ENCODE measurements around the gene TBX6. TPM values are rescaled to one million over a fixed set of nuclear protein-coding genes. Genes with fewer than 3 reads are reported as not detected.

Gene TBX6
- total RNA-seq, 2 donors from 2014 or later, result 0.85 to 1.6 TPM

DNA sequence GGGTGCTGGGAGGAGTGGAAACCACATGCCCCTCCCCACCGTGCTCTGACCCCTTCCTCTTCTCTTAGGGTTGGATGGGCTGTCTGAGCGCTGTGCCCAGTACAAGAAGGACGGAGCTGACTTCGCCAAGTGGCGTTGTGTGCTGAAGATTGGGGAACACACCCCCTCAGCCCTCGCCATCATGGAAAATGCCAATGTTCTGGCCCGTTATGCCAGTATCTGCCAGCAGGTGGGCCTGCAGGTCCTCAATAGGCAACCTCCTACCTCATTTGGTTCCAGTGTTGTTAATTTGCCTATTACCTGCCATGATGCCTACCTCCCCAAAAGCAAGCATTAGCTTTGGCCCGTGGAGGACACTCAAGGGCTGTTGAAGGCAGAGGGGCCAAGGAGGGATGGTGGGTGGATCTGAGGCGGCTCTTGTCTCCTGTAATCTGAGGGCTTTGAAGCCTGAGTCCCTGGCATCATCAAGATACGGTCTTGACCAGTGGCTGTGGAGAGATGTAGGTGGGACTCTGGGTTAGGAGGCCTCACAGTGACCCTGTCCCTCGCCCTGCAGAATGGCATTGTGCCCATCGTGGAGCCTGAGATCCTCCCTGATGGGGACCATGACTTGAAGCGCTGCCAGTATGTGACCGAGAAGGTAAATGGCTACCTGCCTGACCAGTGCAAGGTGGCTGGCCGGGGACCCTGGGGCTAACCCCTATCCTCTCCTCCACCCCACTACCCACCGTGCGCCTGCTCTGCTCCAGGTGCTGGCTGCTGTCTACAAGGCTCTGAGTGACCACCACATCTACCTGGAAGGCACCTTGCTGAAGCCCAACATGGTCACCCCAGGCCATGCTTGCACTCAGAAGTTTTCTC lies 22.7 kb downstream of the TBX6 start:
- TF ChIP-seq, protein P1, sequence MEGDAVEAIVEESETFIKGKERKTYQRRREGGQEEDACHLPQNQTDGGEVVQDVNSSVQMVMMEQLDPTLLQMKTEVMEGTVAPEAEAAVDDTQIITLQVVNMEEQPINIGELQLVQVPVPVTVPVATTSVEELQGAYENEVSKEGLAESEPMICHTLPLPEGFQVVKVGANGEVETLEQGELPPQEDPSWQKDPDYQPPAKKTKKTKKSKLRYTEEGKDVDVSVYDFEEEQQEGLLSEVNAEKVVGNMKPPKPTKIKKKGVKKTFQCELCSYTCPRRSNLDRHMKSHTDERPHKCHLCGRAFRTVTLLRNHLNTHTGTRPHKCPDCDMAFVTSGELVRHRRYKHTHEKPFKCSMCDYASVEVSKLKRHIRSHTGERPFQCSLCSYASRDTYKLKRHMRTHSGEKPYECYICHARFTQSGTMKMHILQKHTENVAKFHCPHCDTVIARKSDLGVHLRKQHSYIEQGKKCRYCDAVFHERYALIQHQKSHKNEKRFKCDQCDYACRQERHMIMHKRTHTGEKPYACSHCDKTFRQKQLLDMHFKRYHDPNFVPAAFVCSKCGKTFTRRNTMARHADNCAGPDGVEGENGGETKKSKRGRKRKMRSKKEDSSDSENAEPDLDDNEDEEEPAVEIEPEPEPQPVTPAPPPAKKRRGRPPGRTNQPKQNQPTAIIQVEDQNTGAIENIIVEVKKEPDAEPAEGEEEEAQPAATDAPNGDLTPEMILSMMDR (IDR thresholded peaks at IDR 0.05), result peak; percentile 32
- no peak for DNase-seq
- Histone ChIP-seq H3K9me3 (no peaks in the 10 kb centered on the region), H3K4me3 (no peak overlapping the region), H3K27me3 (no peaks in the 10 kb centered on the region), H3K36me3 (peaks cover 35% of the 10 kb centered on the region), H3K4me1 (peaks cover 9% of the 10 kb centered on the region), H3K9ac (ENCODE audit: low read depth in 2 of 2, low read length in 2 of 2) (peak overlapping the region in 1 of 2 donors; percentile 16), H3K27ac (no peak overlapping the region)
- intact Hi-C loops (cut with DNase I), result no loop called here

DNA sequence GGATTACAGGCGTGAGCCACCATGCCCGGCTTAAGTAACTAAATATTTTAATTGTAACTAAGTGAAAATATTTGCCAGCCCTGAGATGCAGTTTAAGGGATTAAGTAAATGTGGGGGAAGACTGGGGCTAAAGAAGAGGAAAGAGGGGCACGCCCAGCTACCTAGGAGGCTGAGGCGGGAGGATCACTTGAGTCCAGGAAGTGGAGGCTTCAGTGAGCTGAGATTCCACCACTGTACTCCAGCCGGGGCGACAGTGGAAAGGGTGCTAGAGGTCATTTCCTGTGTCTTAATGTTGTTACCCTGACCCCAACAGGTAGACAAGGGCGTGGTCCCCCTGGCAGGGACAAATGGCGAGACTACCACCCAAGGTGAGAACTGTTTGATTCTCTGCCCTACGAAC lies 23.4 kb downstream of the TBX6 start:
- no peak for DNase-seq
- H3K27ac ChIP-seq, result no peak overlapping the region
- H3K4me3 ChIP-seq, result no peak overlapping the region
- peaks cover 35% of the 10 kb centered on the region for H3K36me3 ChIP-seq
- H3K4me1 ChIP-seq, result peaks cover 13% of the 10 kb centered on the region
- H3K9me3 ChIP-seq, result no peaks in the 10 kb centered on the region
- peak overlapping the region in 1 of 2 donors; percentile 26 for H3K9ac ChIP-seq (ENCODE audit: low read depth in 2 of 2, low read length in 2 of 2)
- intact Hi-C loops (cut with DNase I), result no loop called here
- TF ChIP-seq, protein P1 (IDR thresholded peaks at IDR 0.05), result no peak
- H3K27me3 ChIP-seq, result no peaks in the 10 kb centered on the region

DNA sequence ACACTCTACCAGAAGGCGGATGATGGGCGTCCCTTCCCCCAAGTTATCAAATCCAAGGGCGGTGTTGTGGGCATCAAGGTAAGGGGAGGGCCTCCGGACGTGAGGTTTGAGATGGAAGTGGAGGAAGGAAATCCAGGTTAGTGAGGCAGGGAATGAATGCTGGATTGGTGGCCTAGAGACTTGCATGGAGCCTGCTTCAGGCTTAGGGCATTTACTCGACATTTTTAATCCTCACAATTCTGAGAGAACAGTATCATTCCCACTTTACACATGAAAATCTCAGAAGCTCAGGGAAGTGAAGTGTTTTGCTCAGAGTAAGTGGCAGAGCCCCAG lies 24.2 kb downstream of the TBX6 start:
- H3K4me1 ChIP-seq, result peaks cover 13% of the 10 kb centered on the region
- peaks cover 35% of the 10 kb centered on the region for H3K36me3 ChIP-seq
- intact Hi-C loops (cut with DNase I), result no loop called here
- DNase-seq, result no peak
- peak overlapping the region; percentile 89 for H3K4me3 ChIP-seq
- no peaks in the 10 kb centered on the region for H3K9me3 ChIP-seq
- H3K27me3 ChIP-seq, result no peaks in the 10 kb centered on the region
- TF ChIP-seq, protein P1 (IDR thresholded peaks at IDR 0.05), result no peak
- peak overlapping the region; percentile 96 for H3K27ac ChIP-seq
- H3K9ac ChIP-seq (ENCODE audit: low read depth in 2 of 2, low read length in 2 of 2), result peak overlapping the region; percentile 98 to 100

DNA sequence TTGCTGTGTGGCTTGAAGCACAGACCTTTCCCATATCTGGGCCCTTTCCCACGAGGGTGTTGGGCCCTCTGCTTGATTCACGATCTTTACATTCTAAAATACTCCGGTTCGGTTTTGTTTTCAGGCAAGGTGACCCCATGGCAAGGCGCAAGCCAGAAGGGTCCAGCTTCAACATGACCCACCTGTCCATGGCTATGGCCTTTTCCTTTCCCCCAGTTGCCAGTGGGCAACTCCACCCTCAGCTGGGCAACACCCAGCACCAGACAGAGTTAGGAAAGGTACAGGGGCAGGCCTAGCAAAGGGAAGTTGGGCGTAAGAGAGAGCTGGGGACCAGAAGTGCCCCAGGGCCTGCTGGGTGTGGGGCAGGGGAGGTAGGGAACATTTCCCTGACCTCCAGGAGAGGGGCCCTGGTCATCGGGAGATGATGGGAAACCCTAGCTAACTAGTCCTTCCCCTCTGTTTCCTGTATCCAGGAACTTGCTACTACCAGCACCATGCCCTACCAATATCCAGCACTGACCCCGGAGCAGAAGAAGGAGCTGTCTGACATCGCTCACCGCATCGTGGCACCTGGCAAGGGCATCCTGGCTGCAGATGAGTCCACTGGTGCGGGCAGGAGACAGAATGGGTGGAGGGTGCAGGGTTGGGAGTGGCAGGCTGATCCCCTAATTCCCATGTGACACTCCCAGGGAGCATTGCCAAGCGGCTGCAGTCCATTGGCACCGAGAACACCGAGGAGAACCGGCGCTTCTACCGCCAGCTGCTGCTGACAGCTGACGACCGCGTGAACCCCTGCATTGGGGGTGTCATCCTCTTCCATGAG lies 24.8 kb downstream of the TBX6 start:
- peak; percentile 62 for DNase-seq
- Histone ChIP-seq H3K9me3 (no peaks in the 10 kb centered on the region), H3K4me1 (peaks cover 13% of the 10 kb centered on the region), H3K4me3 (peak overlapping the region; percentile 89), H3K27me3 (no peaks in the 10 kb centered on the region), H3K27ac (peak overlapping the region; percentile 96), H3K36me3 (peaks cover 34% of the 10 kb centered on the region), H3K9ac (ENCODE audit: low read depth in 2 of 2, low read length in 2 of 2) (peak overlapping the region; percentile 98 to 100)
- TF ChIP-seq, protein P1 (IDR thresholded peaks at IDR 0.05), result no peak
- intact Hi-C loops (cut with DNase I), result no loop called here

DNA sequence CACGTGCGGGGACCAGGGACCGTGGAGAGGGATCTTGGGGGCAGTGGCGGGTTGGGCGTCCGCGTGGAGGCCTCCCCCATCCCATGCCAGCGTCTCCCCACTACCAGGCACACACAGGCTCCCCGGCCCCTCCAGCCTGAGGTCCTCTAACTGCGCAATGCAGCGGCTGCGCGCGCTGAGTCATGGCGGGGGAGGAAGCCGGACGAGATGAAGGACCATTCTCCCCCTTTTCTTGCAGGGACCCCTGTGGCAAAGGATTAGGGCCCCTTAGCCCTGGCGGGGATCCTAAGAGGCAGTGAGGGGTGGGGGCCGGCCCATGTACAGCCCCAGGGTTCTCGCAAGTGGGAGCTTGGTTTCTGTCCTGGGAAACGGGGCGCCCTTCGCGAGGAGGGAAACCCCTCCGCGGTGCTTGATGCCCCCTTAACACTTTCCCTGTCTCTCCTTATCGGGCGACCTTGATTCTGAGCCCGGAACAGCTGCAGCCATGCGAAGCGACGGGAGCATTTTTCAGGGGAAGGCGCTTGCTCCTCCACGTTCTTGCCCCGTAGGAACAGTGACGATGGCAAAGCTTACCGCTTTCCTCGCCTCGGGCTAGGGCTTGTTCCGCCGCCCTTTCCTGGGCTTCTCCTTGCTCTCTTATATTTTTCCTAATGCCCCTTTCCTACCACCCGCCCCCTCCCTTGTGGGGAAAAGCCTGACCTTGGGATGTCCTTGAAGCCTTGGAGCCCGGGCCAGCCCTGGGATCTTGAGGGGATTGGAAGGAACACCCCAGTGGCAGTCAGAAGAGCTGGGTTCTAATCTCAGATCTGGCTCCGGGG lies 25.6 kb downstream of the TBX6 start:
- Histone ChIP-seq H3K27me3 (no peaks in the 10 kb centered on the region), H3K4me3 (peak overlapping the region; percentile 89), H3K9ac (ENCODE audit: low read depth in 2 of 2, low read length in 2 of 2) (peak overlapping the region; percentile 98 to 100), H3K9me3 (no peaks in the 10 kb centered on the region), H3K36me3 (peaks cover 26% of the 10 kb centered on the region), H3K4me1 (peaks cover 13% of the 10 kb centered on the region), H3K27ac (peak overlapping the region; percentile 96)
- TF ChIP-seq, protein P1 (IDR thresholded peaks at IDR 0.05), result no peak
- intact Hi-C loops (cut with DNase I), result no loop called here
- DNase-seq, result peak; percentile 52
